D341Med (cell line): Measurements from ENCODE around the gene LAMP1.
A peak's percentile ranks its signal among the peaks of the same experiment; 100 is the strongest.
"Not testable (repeated sequence)": the region's sequence is repeated elsewhere in the genome, so short reads cannot be mapped to it uniquely, and the experiment has no call there.

Experiments
- DNase-seq: peaks from one replicate; pipeline ENCODE4 v3.0.0; 2012; ENCODE audit warnings: low spot score

Gene LAMP1

DNA sequence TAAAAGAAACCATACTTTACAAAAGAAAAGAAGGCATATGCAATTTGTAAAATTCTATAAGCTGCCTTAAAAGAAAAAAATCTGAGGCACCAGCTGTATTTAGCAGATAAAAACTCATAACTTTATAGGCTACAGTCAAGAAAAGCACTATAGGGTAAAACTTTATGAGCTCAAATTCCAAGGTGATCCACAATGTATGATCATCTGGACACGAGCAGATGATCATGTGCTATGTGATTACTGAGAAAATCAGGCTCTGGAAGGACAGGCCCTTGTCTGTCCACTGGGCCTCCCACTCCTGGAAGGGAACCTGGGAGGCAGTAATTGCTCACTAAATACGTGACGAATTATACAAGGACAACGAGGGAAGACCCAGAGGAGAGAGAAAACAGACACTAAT, 59.6 kb downstream of the LAMP1 start:
- DNase-seq: no peak

DNA sequence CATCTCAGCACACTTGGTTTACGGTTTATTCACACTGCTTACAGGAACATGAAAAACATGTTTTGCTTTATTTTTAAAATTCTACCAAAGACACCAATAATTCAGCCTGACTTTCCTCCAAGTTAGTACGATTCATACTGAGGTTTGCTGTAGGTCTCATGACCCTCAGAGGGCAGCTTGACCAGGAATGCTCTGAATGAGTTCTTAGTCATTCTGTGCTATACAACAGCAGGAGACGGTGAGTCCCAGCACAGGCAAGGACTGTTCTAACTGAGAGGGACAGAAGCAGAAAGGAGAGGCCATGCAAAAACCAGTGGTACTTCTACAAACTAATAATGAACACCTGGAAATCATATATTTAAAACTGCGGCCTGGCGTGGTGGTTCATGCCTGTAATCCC, 60.5 kb downstream of the LAMP1 start:
- DNase-seq: no peak

DNA sequence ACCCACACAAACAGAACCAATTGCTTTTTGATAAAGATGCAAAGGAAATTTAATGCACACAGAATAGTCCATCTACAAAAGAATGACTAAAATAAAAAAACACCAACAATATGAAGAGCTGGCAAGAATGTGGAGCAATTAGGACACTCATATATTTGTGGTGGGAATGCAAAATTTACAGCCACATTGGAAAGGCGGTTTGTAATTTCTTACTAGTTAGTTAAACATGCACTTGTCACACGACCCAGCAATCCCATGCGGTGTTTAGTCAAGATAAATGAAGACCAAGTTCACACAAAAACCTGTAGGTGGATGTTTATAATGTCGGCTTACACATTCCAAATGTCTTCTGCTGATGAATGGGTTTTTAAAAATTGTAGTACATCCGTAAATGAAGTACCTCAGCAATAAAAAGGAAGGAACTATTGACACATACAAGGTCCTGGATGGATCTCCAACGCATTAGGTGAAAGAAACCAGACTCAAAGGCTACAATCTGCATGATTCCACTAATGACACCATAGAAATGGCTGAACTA, 61.7 kb downstream of the LAMP1 start:
- DNase-seq: no peak

- no peak for DNase-seq
Measured at GRCh38 chr13:113359571-113359970, 62.5 kb downstream of the LAMP1 start.

- no peak for DNase-seq
Measured at GRCh38 chr13:113360446-113360845, 63.4 kb downstream of the LAMP1 start.

GRCh38 chr13:113361406-113361805, 64.4 kb downstream of the LAMP1 start:
- DNase-seq: no peak

GRCh38 chr13:113364311-113364889, 67.4 kb downstream of the LAMP1 start:
- DNase-seq: peak; percentile 81

- no peak for DNase-seq
Measured at GRCh38 chr13:113364901-113365582, 68.0 kb downstream of the LAMP1 start.

GRCh38 chr13:113365583-113365970, 68.5 kb downstream of the LAMP1 start:
- DNase-seq: no peak

DNA sequence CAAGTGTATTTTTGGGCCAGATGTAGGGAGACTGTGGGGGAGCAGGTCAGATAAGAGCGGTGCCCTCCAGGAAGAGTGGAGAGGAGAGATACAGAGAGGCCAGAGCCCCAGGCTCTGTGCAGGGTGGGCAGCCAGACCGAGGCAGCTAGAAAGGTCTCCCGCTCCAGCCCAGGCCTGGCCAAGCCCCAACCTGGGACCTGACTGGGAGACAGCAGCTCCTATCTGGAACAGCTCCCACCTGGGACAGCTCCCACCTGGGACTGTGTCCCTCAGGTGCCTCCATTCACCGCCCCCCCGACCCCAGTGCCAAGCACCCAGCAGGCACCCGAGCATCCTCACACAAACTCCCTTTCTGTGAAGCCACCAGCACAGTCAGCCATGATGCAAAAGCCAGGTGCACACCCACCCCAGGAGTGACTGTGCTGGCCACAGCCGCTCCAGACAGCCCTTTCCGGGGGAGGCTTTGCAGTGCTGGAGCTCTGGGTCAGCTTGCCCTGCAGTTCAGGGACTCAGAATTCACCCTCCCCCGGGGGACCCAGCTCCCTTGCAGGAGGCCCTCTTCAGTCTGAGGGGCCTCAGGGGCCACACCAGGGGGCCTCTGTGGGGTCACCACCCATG, 69.0 kb downstream of the LAMP1 start:
- DNase-seq: no peak

DNA sequence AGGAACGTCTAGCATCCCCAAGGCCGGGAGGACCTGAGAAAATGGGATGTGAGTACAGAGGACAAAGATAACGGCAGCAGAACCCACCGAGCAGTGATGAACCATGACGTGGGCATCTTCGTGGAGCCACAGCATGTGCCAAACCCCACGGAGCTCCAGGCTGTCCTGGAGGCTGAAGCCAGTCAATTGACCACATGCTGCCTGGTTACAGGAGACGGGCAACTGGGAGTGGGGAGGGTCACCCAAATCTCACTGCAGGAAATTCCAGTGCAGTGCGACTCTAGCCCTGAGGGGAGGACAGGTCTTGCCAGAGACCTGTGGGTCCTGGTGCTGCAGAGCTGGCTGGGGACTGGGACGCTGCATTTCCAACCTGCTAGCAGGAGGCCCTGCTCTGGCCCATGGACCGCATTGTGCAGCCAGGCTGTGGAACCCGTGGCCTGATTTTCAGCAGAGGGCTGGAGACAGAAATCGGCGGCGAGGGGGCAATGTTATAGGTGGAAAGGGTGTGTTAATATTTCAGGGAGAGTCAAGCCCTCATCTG, 70.1 kb downstream of the LAMP1 start:
- no peak for DNase-seq

DNA sequence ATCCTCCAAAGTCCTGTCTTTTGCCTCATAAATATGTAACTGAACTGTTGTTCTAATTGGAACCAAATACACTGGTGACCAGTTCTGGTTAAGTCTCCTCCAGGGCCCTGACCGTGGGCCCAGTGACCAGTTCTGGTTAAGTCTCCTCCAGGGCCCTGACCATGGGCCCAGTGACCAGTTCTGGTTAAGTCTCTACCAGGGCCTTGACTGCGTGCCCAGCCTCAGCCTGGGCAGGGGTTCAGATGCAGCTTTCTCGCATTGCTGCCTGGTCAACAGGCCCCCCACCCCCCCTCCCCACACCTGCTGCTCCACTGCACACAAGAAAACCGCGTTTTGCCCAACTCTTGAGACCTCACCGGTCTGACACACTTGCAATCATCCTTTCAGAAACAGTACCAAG, 70.7 kb downstream of the LAMP1 start:
- no peak for DNase-seq

DNA sequence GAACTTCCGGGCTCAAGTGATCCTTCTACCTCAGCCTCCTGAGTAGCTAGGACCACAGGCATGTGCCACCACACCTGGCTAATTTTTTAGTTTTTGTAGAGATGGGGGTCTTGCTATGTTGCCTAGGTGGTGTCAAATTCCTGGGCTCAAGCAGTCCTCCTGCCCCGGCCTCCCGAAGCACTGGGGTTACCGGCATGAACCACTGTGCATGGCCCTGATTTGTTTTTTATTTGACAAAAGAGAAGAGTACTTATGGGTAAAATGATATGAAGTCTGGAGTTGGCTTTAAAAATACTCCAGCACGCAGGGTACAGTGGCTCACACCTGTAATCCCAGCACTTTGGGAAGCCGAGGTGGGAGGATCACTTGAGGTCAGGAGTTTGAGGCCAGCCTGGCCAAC, 71.3 kb downstream of the LAMP1 start:
- DNase-seq: not testable (repeated sequence)

- no peak for DNase-seq
Measured at GRCh38 chr13:113369189-113369588, 72.2 kb downstream of the LAMP1 start.

DNA sequence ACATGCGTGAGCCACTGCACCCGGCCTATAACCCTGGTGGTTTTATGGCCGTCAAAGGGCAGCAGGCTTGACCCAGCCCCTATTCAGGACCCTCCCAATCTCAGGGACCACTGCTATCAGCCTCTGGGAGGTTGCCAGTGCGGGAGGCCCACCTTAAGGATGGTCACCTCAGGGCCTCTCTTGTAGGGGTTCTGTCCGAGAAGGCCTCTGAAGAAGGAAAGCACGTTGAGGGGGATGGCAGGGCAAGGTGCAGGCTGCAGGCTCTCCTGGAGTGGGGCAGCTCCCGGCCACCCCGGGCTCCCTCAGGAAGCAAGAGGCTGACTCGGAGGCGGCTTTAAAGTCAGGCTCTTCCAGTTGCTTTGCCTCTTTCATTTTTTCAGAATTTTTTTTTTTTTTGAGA, 72.8 kb downstream of the LAMP1 start:
- no peak for DNase-seq

DNA sequence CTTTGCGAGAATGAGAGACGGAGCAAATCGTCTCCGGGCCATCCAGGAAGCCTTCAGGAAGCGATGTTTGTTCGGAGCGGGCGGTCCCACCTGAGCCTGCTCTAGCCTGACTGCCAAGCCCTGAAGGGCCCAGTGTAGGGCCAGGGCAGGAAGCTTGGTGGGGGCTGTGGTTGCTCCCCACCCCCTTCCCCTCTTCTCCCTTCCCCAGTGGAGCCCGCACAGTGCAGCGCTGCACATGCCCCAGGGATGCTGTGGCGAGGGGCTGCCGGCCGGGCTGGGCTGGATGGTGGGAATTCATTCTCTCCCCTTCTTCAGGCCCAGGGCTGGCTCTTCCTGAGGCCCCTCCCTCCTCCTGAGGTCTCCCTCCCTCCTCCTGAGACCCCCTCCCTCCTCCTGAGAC, 74.0 kb downstream of the LAMP1 start:
- DNase-seq: no peak

- not testable (repeated sequence) for DNase-seq
Measured at GRCh38 chr13:113371701-113372100, 74.7 kb downstream of the LAMP1 start.
